Testis (tissue), 2 donors: ENCODE results near the gene NR5A1.

Experiments used
- CTCF ChIP-seq, 3 experiments: fragments of 450-650 bp in 2 of 3; fragments of 200-600 bp in 1 of 3; sonication (generic) in 1 of 3; IDR thresholded peaks; one replicate each; pipeline ENCODE4 v1.5.1; 2016 to 2019; ENCODE audit warnings: antibody characterized with exemption in 3 of 3, mild to moderate bottlenecking in 2 of 3, moderate library complexity in 1 of 3
- POLR2A ChIP-seq: fragments of 450-650 bp; IDR thresholded peaks from one replicate; pipeline ENCODE4 v1.6.1; 2017; ENCODE audit warnings: antibody characterized with exemption, mild to moderate bottlenecking, moderate library complexity

GRCh38 chr9:124479947-124480620 is 27.1 kb downstream of the NR5A1 start:
- no peak for TF ChIP-seq POLR2A
- TF ChIP-seq CTCF (IDR thresholded peaks at IDR 0.05), result no peak
